ENCODE data around the gene PCDH19. TPM values are rescaled to one million over a fixed set of nuclear protein-coding genes. Genes with fewer than 3 reads are reported as not detected.

PCDH19 gene
- total RNA-seq, 1 donor from 2014 or later: 0.04 TPM

DNA sequence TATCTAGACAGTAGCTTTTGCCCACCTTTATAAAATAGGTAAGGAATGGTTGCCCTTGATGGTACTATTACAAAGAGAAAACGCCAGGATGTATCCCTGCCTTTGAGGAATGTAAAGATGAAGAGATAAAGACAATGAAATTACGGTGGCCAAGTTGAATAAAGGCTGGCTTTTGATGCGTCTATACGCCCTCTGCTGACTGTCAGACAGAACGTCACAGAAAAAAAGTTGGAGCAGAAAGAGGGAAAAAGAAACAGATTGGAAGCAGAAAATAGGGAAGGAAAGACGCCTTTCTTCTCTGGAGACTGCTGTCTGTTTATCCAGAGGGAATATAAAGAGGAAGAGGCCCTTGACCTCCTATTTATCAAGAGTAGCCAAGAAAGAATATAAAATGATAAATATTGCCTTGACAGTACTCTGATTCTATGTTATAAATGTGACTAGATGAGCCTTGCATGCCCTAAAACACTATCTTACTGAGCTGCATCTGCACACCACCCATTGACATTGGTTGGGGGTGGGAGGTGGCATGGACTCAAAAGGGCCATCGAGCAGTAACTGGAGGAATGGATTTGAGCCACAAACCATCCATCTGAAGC, 30.6 kb downstream of the PCDH19 start:
- Histone ChIP-seq H3K36me3 (ENCODE audit: control insufficient read depth, insufficient read depth, low read length) (no peaks in the 10 kb centered on the region), H3K27me3 (ENCODE audit: control insufficient read depth, insufficient read depth, low read length) (no peaks in the 10 kb centered on the region), H3K4me3 (ENCODE audit: low read depth, low read length) (no peak overlapping the region)
- TF ChIP-seq, protein P1, sequence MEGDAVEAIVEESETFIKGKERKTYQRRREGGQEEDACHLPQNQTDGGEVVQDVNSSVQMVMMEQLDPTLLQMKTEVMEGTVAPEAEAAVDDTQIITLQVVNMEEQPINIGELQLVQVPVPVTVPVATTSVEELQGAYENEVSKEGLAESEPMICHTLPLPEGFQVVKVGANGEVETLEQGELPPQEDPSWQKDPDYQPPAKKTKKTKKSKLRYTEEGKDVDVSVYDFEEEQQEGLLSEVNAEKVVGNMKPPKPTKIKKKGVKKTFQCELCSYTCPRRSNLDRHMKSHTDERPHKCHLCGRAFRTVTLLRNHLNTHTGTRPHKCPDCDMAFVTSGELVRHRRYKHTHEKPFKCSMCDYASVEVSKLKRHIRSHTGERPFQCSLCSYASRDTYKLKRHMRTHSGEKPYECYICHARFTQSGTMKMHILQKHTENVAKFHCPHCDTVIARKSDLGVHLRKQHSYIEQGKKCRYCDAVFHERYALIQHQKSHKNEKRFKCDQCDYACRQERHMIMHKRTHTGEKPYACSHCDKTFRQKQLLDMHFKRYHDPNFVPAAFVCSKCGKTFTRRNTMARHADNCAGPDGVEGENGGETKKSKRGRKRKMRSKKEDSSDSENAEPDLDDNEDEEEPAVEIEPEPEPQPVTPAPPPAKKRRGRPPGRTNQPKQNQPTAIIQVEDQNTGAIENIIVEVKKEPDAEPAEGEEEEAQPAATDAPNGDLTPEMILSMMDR (IDR thresholded peaks at IDR 0.05; ENCODE audit: insufficient read depth, low read length, poor library complexity, severe bottlenecking): peak; percentile 53
- no peak for DNase-seq (ENCODE audit: low read depth)

DNA sequence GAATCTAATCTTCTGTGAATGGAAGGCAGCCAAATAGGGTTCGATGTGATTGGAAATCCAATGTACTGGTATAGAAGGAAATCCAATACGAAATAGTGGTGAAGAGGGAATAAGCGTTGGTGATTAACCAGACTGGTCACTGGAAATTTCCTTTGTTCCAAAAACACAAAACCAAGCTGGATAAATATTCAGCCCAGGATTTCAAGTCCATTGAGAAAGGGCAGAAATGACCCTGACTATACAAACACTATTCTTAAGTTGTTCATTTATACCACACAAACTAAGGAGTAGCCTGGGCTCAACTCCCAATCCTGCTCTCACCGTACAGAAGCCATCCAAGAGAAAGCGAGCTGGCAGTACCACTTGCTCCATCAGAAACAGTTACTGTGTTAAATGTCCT, 32.2 kb downstream of the PCDH19 start:
- TF ChIP-seq, protein P1 (IDR thresholded peaks at IDR 0.05; ENCODE audit: insufficient read depth, low read length, poor library complexity, severe bottlenecking): no peak
- DNase-seq (ENCODE audit: low read depth): no peak

DNA sequence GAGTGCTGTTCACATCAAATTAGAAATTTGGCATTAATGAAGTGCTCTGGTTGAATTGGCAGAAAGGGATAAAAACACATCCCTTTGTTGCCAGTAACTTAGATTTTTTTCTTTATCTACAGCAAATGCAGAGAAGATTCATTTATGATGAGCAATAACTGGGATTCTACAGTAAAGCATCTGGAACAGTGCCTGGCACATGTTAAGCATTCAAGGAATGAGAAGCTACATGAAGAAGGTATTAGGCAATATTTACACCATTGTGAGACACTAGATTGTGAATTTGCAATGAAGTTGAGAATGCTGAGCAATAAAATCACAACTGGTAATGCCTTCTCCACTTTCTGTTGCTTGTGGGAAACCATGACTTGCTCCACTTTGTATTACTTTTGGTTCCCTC, 33.5 kb downstream of the PCDH19 start:
- Histone ChIP-seq H3K4me3 (ENCODE audit: low read depth, low read length) (no peak overlapping the region), H3K36me3 (ENCODE audit: control insufficient read depth, insufficient read depth, low read length) (no peaks in the 10 kb centered on the region), H3K27me3 (ENCODE audit: control insufficient read depth, insufficient read depth, low read length) (no peaks in the 10 kb centered on the region)
- TF ChIP-seq, protein P1 (IDR thresholded peaks at IDR 0.05; ENCODE audit: insufficient read depth, low read length, poor library complexity, severe bottlenecking): no peak
- no peak for DNase-seq (ENCODE audit: low read depth)

More for the DNA sequence above, 32.2 kb downstream of the PCDH19 start:
- H3K36me3 ChIP-seq (ENCODE audit: control insufficient read depth, insufficient read depth, low read length): no peaks in the 10 kb centered on the region
- H3K4me3 ChIP-seq (ENCODE audit: low read depth, low read length): no peak overlapping the region
- H3K27me3 ChIP-seq (ENCODE audit: control insufficient read depth, insufficient read depth, low read length): no peaks in the 10 kb centered on the region

GRCh38 chrX:100373673-100374072, 36.4 kb downstream of the PCDH19 start:
- Histone ChIP-seq H3K27me3 (ENCODE audit: control insufficient read depth, insufficient read depth, low read length) (no peaks in the 10 kb centered on the region), H3K4me3 (ENCODE audit: low read depth, low read length) (no peak overlapping the region), H3K36me3 (ENCODE audit: control insufficient read depth, insufficient read depth, low read length) (no peaks in the 10 kb centered on the region)
- TF ChIP-seq, protein P1 (IDR thresholded peaks at IDR 0.05; ENCODE audit: insufficient read depth, low read length, poor library complexity, severe bottlenecking): no peak
- DNase-seq (ENCODE audit: low read depth): no peak

- no peak for DNase-seq (ENCODE audit: low read depth)
- Histone ChIP-seq H3K27me3 (ENCODE audit: control insufficient read depth, insufficient read depth, low read length) (no peaks in the 10 kb centered on the region), H3K36me3 (ENCODE audit: control insufficient read depth, insufficient read depth, low read length) (no peaks in the 10 kb centered on the region), H3K4me3 (ENCODE audit: low read depth, low read length) (no peak overlapping the region)
- TF ChIP-seq, protein P1 (IDR thresholded peaks at IDR 0.05; ENCODE audit: insufficient read depth, low read length, poor library complexity, severe bottlenecking): peak; percentile 53
Measured at GRCh38 chrX:100368167-100368566, 41.9 kb downstream of the PCDH19 start.

GRCh38 chrX:100363896-100364295, 46.2 kb downstream of the PCDH19 start:
- no peaks in the 10 kb centered on the region for H3K27me3 ChIP-seq (ENCODE audit: control insufficient read depth, insufficient read depth, low read length)
- H3K4me3 ChIP-seq (ENCODE audit: low read depth, low read length): no peak overlapping the region
- TF ChIP-seq, protein P1 (IDR thresholded peaks at IDR 0.05; ENCODE audit: insufficient read depth, low read length, poor library complexity, severe bottlenecking): no peak
- DNase-seq (ENCODE audit: low read depth): no peak
- no peaks in the 10 kb centered on the region for H3K36me3 ChIP-seq (ENCODE audit: control insufficient read depth, insufficient read depth, low read length)
